GM13976 (cell line): ENCODE measurements around the gene ABHD17C.

Experiments used
- DNase-seq: peaks from one replicate; pipeline ENCODE4 v3.0.0; 2012; ENCODE audit warnings: low spot score
- in situ Hi-C: fragments of 300-500 bp; cut with MboI; formaldehyde crosslinking; loops from one replicate; pipeline ENCODE4 v1.12.0; 2022; ENCODE audit warnings: low sequenced_read_pairs, mixed read lengths, inconsistent platforms; ENCODE audit not compliant: unreplicated experiment
- TF ChIP-seq, protein P1 (sequence below): IDR thresholded peaks from 2 replicates; pipeline ENCODE4 v1.5.1; 2012; ENCODE audit warnings: borderline replicate concordance, mild to moderate bottlenecking; ENCODE audit not compliant: insufficient read depth; ENCODE audit errors: extremely low read depth, missing control alignments, control extremely low read depth

ABHD17C gene

DNA sequence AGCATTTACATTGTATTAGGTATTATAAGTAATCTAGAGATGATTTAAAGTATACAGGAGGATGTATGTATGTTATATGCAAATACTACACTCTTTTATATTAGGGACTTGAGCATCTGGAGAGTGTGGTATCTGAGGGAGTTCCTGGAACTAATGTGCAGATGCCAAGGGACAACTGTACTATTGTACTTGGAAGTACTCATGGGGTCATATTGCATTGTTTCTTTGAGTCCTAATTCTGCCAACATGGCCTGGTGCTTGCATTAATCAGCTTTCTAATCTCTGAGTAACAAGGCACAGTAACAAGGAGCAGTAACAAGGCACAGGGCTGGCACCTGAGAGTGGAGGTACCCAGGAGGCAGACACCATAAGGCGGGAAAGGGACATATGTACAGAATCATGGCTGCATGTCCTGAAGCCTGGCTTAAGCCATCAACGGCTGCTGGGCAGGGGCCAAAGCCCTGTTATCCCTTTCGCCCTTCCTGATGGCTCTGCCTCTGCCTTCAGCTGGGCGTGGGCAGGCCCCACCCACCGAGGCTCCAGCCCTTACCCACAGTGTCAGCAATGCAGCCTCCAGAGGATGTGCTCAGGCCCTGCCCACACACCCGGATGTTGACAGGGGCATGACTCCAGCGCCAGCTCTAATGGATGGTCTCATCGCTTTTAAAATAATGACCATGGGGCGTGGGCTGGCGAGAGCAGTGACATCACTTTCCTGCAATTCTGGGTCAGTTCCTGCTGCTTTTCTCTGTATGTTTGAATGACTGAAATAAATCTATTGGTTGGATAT, 107.0 kb downstream of the ABHD17C start:
- in situ Hi-C loops = no loop called here
- DNase-seq = no peak
- TF ChIP-seq, protein P1, sequence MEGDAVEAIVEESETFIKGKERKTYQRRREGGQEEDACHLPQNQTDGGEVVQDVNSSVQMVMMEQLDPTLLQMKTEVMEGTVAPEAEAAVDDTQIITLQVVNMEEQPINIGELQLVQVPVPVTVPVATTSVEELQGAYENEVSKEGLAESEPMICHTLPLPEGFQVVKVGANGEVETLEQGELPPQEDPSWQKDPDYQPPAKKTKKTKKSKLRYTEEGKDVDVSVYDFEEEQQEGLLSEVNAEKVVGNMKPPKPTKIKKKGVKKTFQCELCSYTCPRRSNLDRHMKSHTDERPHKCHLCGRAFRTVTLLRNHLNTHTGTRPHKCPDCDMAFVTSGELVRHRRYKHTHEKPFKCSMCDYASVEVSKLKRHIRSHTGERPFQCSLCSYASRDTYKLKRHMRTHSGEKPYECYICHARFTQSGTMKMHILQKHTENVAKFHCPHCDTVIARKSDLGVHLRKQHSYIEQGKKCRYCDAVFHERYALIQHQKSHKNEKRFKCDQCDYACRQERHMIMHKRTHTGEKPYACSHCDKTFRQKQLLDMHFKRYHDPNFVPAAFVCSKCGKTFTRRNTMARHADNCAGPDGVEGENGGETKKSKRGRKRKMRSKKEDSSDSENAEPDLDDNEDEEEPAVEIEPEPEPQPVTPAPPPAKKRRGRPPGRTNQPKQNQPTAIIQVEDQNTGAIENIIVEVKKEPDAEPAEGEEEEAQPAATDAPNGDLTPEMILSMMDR = no peak

DNA sequence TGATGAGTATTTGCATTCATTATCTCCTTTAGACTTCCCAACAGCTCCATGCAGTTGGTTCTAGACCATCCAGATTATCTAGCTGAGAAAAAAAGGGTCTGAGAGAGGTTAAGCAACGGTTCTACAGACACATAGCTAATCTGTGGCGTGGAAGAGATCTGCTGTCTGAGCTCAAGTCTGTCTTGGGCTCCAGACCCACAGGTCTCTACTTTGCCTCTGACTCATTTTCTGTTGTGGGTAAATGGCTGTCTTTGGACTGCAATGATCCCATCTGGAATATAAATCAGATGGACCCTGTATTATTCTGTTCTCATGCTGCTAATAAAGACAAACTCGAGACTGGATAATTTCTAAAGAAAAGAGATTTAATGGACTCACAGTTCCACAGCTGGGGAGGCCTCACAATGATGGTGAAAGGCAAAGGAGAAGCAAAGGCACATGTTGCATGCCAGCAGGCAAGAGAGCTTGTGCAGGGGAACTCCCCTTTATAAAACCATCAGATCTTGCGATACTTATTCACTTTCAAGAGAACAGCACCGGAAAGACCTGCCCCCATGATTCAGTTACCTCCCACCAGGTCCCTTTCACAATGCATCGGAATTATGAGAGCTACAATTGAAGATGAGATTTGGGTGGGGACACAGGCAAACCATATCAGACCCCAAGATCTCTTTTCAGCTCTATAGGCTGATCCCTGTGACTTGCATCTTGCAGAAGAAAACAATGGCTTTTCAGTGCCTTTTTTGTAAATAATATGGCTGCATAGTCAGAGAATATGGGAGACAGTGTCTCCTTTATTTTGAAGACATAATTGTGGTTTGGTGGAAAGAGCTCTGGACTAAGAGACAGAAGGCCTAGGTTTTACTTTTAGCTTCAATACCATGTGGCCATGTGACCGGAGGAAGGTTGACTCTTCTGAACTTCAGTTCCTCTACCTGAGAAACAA, 108.7 kb downstream of the ABHD17C start:
- TF ChIP-seq, protein P1 = no peak

DNA sequence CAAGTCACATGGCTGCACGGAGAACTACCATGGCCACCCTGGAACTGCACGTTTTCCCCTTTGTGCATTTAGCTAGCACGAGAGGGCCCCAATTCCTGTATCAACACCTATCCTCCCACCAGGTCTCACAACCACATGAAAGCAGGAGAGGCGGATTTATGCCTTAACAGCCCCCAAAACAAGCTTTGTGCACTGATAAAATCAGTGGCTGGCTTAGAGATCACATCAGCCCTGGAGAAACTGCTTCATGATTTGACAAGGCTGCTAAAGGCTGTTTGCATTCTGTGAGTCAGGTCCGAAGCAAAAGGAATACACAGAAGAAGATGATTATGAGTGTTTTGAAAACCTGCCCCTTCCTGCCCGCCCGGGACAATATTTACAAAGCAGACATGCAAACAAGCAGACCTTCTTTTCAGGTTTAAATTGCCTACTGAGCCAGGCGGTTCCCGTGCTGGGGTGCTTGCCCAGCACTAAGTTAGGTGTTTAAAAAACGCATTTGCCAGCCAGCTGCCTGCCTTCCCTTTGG, 109.9 kb downstream of the ABHD17C start:
- in situ Hi-C loops = no loop called here
- no peak for DNase-seq
- TF ChIP-seq, protein P1 = no peak

More for the DNA sequence above, 108.7 kb downstream of the ABHD17C start:
- in situ Hi-C loops = no loop called here
- no peak for DNase-seq
